ENCODE results near the gene FSTL1. TPM values are rescaled to one million over a fixed set of nuclear protein-coding genes. Genes with fewer than 3 reads are reported as not detected.

The FSTL1 gene, protein sequence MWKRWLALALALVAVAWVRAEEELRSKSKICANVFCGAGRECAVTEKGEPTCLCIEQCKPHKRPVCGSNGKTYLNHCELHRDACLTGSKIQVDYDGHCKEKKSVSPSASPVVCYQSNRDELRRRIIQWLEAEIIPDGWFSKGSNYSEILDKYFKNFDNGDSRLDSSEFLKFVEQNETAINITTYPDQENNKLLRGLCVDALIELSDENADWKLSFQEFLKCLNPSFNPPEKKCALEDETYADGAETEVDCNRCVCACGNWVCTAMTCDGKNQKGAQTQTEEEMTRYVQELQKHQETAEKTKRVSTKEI
- polyA plus RNA-seq (ENCODE audit: insufficient read length): 471 TPM

DNA sequence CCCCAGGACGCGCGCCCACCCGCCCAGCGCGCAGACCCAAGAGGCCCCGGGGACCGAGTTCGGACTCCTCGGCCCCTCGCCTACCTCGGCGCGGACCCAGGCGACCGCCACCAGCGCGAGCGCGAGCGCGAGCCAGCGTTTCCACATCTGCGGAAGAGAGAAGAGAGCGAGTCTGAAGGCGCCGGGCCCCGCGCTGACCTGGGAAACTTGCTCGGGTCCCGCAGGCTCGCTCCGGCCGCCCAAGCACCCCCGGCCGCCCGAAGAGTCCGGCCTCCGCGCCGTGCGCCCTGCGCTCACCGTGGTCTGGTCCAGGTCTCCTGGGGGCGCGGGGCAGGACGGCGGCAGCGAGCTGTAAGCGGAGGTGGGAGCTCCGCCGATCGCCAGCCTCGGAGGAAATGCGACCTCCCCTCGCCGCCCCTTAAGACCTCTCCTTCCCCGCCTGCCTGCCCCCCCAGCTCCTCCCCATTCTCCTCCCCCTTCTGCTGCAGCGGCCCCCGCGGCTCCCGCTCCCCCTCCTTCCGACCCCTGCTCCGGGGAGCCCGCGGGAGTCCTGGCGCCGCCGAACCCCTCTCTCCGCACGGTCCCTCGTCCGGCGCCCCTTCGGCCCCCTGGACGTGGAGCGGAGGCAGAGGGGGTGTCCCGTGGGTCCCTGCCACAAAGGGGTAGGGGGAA lies at the start of gene FSTL1:
Gene FSTL1 (minus strand): TSS at position 393 of the 672 bp plus-strand sequence. CDS start 246 bp downstream, at position 147.
- peak; percentile 85 for DNase-seq

DNA sequence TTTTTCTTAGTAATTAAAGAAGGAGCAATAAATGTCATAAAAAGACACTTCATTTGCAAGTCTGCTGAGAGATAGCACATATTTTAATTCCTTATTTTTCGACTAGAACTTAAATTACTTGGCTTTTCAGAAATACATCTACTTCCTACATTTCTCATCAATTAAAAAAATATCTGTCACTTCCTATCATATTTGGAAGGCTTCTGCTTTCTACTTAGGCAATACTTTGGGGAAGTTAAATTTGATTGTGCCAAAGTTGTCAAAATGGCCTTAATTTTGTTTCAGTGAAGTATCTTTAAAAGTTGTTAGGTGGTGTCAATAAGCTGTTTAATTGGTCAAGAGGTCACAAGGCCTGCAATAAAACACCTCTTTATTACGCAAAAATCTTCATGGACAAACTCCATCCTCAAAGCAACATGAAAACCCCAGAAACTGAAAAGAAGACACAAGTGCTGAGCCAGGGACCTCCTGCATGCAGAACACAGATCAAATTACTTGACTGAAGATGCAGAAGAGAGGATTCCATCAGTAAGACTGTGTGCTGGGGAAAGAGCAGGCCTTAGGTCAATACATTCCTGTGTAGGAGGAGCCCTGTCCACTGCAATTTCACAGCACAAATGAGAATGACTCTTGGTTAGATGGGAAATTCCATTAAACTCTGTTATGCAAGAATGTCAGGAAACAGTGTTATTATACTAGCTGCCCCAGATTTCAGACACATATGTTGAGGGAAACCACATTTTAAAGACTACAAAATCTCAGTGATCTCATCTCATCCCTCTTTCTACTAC lies 48.0 kb upstream of the FSTL1 start:
- peak; percentile 59 for DNase-seq

DNA sequence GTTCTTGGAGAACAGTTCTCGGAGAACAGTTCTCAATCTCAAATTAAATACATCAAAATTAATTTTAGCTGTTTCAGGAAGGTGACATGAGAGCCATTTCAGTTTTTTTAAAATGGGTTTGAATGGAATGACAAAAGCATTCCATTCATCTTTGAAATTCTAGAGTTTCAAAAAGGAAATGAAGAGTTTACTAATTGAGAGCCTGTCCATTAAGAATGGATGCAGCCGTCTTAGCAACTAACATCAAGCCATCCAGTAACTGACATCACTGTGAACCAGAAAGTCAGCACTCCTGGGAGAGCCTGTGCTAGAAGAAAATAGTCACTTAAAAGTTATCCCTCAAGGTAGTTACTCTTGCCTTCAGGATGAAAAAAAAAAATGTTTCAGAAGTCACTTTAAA lies 47.0 kb upstream of the FSTL1 start:
- DNase-seq: no peak

DNA sequence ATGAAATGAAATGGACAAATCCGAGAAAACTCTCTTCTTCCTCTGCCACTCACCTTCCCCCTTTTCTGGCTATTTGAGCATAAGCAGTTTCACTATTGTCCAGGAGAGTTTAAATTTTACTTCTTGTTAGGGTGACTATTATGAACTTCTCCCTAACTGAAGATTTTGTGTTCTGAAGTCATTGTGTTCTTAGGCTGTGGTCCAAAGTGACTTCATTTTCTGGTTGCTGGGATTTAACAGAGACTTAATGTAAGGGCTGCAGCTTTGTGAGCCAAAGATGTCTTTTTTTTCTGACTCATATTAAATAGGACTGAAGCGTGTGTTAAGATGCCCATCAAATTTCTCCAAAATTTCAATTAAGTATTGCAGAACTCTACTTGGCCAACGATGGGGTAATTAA lies 46.5 kb upstream of the FSTL1 start:
- DNase-seq: peak; percentile 85

DNA sequence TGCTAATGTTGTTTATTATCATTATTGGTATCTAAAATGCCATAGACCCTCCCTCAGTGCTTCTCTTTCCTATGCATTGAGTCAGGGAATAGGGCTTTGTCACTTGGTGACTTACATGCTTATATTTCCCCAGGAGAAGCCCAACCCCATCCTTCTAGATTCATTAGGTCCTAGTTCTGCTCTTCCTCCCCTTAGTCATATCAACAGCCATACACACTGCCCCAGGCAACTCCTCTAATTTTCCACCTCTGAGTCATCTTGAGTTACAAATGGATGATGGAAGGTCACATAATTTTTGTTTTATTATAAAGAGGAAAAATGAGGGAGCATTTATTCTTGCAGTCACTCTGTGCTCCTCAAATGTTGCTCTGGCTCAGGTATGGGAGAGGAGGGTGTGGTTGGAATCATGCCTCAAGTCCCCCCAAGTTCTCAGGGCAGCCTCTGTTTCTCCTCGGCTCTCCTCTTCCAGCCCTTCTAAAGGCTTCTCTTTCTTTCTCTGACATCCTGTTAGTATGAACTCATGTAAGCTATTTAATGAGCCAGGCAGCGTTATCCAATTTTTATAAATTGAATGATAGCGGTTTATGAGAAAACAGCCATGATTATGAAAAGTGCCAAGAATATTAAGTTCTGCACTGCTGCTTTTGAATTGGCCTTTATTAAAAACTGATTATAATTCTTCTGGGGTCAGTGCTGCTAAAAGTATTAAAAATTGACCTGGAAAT lies 45.6 kb upstream of the FSTL1 start:
- DNase-seq: no peak

DNA sequence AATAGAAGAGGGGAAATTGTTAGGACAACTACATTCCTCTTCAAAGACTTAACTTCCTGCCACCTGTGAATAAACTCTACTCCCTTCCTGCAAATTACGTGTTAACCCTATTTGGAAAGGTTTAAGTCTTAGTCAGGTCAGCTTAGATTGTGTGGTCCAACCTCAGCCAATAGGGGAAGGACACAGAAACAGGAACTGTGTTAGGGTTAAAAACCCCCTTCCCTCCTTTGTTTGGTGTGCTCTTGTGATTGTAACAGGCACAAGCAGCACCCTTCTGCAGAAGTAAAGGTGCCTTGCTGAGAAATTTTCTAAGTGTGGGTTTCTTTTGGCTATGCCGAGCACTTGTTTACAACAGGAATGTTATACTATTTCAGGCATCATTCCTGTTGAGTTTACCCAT lies 45.0 kb upstream of the FSTL1 start:
- DNase-seq: no peak

DNA sequence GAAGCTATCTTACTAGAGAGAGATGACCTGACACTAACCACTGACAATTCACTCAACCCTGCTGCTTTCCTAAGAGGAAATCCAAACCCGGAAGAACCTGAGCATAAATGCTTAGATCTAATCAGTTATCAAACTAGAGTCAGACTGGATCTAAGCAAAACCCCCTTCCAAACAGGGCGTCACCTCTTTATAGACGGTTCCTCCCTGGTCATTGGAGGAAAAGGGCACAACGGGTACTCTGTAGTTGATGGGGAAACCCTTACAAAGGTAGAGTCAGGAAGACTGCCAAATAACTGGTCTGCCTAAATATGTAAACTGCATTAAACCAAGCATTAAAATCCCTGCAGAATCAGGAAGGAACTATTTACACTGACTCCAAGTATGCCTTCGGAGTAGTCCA lies 41.3 kb upstream of the FSTL1 start:
- DNase-seq: no peak

DNA sequence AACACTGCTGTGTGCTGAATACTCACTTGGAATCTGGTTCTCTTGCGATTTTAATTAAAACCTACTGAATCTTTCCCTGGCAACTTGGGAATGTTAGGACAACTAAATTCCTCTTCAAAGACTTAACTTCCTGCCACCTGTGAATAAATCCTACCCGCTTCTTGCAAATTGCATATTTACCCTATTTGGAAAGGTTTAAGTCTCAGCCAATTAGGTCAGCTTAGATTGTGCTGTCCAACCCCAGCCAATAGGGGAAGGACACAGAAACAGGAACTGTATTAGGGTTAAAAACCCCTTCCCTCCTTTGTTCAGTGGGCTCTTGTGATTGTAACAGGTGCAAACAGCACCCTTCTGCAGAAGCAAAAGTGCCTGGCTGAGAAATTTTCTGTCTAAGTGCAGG lies 38.6 kb upstream of the FSTL1 start:
- DNase-seq: no peak

DNA sequence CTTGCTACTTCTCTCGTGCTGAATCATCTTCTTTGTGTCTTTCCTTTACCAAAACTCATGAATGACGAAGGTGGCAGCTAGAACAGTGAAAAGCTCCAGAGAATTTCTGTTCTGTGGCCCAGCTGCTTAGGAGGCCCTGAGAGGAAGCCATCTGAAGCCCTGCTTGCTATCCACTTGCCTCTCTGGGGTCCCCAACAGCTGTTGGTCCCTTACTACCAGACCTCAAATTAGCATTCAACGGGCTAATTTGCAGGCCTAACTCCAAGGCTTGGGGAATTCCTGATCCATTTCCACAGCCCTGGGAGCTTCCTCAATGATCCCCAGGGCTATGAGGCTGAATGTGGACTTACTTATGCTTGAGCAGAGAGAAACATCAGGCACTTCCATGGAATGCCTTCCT lies 37.5 kb upstream of the FSTL1 start:
- DNase-seq: no peak

DNA sequence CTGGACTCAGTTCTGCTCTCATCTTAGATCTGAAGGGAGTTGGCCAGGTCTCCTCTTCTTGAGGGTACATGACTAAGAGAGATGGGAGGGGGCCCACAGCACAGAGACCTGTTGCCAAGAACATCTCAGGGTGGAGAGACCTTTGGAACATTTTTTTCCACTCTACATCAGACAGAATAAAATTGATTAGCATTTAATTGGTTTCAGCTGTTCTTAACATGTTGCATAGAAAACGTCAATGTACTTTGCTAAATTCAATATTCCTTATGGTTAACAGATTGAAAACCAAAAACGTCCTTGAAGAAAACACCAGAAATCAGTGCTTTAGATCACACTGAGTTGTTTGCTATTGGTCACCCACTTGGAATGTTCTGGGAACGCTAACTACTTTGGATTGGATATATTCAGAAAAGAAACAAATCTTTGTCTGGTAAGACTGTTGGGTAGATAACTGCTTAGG lies 36.4 kb upstream of the FSTL1 start:
- DNase-seq: peak; percentile 77

DNA sequence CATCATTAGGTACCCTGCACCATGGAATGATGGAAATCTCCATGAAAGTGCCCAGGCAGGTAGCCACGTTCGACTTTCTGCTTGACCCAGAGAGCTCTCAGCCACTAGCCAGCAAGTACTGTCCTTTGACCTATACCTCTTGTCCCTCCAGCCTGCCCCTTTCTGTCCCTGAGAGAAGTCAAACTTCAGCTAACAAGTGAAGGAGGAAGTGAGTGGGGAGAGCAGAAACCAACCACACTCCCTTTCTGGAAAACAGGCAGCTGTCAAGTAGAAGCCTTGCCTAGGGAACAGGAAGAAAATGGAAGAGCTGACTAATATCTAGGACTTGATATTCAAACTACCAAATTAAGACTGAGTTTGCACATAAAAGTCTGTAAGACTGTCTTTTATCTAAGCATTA lies 30.3 kb upstream of the FSTL1 start:
- no peak for DNase-seq

DNA sequence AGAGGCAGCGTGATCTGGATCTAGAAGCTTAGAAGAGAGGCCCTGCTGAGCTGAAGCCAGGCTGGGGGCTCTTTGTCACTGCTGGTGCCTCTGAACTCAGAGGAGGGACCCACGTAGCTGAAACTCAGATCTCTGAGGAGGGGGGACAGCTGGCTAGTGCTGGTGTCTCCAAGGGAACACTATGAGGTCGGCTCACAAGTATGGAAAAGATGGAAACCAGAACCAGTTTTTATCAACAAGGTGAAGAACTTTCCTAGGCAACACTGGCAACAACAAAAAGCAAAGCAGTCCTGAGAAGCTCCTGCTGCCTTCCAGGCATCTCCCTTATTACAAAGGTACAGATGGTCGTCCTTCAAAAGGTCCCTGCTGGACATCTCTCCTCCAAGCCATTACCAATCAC lies 27.0 kb upstream of the FSTL1 start:
- DNase-seq: no peak

DNA sequence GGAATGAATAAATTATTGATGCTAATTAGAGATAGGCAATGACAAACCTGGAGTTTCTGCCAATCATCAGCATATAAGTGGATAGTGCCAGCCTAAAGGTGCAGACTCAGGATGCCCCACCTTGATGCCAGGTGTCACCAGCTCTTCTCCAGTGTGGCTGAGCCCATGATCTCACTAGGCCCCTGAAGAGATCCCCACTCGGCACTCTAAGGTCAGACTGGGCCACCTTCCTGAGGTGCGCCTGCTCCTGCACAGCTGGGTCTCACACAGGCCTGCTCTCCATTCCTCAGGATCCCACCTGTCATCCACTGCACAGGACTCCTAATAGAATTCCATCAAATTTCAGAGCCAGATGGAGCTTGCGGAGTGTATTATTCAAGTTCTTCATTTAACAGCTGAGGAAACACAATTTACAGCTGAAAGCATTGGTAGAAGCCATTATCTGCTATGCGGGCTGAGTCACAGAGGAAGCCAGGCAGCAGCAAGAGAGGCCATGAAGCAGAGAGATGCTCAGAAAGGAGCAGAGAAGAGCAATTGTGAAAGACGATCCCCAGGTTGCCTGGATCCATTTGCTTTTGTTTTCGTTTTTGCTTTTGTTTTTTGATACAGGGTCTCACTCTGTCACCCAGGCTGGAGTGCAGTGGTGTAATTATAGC lies 25.1 kb upstream of the FSTL1 start:
- no peak for DNase-seq

DNA sequence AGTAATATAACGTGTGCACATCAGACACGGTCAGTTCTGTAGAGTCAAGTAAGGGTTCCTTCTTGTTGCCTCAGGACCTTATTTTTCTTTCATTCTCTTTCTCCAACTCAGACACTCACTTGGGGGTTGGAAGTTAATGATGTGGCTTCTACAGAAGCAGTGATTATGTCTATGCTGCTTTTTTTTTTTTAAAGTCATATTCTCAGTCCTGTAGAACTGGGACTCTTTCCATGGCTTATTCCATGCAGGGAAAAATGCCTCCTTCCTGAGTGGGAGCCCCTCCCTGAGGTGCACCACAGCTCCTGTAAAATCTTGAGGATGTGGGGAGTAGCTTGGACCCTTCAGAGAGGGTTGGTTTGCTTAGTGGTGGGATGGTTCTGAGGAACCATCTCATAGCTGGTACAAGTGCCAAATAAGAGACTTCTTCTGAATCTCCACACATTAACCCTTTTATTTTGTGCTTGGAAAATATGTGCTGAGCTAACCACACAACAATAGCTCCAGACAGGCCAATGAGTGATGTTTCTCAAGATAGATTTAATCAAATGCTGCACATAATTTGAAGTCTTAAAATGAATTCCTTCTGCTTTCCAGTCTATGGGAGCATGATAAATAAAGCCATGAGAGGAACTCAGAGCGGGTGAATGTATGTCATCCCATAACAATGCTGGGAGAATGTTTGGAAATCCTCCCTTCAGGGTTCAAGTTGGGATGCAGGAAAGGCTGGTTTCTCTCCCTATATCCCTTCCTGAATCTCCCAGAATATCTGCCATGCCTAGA lies 23.3 kb upstream of the FSTL1 start:
- no peak for DNase-seq

DNA sequence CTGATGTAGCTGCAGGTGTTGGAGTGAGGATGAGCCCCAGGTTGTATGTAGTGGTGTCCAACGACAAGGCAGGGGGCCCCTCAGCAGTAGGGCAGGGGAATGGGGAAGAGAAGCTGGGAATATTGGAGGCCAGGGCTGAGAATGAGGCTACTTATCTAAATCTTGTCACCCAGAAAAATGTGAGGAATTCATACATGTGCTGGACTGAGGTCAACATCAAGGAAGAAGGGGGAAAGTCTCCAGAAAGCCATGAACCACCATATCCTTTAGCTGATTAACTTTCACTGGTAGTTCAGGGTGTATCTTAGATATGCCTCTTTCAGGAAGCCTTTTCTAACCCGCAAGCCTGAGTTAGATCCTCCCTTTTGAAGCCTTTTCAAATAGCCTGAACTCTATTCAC lies 22.6 kb upstream of the FSTL1 start:
- DNase-seq: no peak

DNA sequence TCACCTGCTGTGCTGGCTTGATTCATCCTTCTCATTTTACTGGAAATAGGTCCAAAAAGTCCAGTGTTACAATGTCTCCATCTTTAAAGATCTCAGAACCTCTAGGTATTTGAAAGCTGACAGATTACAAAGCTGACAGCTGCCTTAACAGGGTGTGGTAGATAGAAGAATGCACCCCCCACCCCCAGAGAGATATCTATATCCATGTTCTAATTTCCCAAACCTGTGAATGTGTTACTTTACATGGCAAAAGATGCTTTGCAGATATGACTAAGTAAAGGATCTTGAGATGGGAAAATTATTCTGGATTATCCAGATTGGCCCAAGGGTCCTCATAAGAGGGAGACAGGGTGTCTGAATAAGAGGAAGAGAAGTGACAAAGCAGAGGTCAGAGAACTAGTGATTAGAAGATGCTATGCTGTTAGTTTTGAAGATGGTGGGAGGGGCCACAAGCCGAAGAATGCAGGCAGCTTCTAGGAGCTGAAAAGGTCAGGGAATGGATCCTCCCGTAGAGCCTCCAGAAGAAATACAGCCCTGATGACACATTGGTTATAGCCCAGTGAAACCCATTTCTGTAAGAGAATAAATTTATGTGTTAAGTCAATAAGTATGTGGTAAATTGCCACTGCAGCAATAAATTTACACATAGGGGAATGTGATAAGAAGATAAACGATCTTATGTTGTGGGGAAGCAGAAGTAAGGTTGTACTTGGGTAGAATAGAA lies 21.5 kb upstream of the FSTL1 start:
- no peak for DNase-seq

DNA sequence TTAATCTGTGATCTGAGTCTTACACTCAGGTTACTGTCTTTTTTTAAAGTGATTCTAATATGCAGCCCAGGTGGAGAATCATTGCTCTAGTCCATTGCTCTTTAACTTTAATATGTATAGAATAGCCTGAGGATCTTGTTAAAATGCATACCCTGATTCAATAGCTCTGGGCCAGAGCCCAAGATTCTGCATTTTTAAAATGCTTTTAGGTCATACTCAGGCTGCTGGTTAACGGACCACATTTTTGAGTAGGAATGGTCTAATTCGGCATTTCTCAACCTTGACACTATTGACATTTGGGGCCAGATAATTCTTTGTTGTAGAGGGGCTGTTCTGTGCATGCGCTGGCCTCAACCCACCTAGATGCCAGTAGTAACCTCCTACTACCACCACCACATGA lies 20.9 kb upstream of the FSTL1 start:
- DNase-seq: no peak

DNA sequence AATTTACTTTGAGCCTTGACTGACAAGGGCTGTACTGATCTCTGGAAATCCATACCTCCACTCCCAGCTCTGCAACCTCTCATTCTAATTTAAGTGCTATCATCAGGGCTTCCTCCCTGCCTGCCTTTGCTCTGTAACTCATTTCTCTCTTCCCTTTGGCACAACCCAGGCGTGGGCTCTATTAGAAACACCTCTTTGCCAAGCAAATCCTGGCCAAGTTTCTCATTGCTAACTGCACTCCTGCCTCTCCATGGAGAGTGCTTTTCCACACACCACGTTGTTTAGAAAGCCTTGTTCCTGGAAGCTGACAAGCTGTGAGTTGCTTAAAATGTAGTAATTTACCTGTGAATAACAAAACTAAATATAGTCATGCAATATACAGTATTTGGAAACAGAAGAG lies 20.1 kb upstream of the FSTL1 start:
- DNase-seq: peak; percentile 46

DNA sequence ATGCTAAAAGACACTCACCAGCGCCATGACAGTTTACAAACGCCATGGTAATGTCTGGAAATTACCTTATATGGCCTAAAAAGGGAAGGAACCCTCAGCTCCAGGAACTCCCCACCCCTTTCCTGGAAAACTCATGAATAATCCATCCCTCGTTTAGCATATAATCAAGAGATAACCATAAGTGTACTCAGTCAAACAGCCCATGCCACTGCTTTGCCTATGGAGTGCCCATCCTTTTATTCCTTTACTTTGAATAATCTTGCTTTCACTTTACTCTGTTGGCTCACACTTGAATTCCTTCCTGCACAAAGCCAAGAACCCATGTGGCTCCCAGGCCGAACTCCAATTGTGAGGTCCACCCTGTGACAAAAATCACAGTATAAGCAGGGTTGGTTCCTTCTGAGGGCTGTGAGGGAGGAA lies 19.1 kb upstream of the FSTL1 start:
- DNase-seq: no peak

DNA sequence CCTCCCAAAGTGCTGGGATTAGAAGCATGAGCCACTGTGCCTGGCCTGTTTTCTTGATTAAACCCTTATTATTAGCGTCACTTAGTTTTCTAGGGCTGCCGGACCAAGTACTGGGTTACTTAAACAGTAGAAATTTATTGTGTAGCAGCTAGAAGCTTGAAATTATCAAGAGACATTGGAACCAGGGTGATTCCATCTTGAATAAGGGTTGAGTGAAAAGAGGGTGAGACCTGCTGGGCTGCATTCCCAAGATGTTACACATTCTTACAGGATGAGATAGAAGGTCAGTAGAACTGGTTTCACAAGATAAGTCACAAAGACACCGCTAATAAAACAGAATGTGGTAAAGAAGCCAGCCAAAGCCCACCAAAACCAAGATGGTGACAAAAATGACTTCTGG lies 18.6 kb upstream of the FSTL1 start:
- DNase-seq: no peak
